DMS53 (cell line): ENCODE results near the gene LRMDA.

Experiments
- DNase-seq: peaks from one replicate; lab custom pipeline; 2025; lab: John Stamatoyannopoulos, UW

The LRMDA gene

GRCh38 chr10:76172020-76172419, 740.6 kb downstream of the LRMDA start:
- DNase-seq, result peak; percentile 7

- DNase-seq, result no peak
Measured at GRCh38 chr10:76175533-76176165, 744.2 kb downstream of the LRMDA start.

- no peak for DNase-seq
Measured at GRCh38 chr10:76176166-76176550, 744.7 kb downstream of the LRMDA start.

GRCh38 chr10:76177936-76178335, 746.5 kb downstream of the LRMDA start:
- no peak for DNase-seq

GRCh38 chr10:76178532-76179292, 747.3 kb downstream of the LRMDA start:
- no peak for DNase-seq

- DNase-seq, result no peak
Measured at GRCh38 chr10:76179806-76180205, 748.4 kb downstream of the LRMDA start.

- no peak for DNase-seq
Measured at GRCh38 chr10:76184647-76185046, 753.2 kb downstream of the LRMDA start.

- DNase-seq, result no peak
Measured at GRCh38 chr10:76185471-76186301, 754.3 kb downstream of the LRMDA start.

- DNase-seq, result no peak
Measured at GRCh38 chr10:76188216-76188615, 756.8 kb downstream of the LRMDA start.

GRCh38 chr10:76190634-76191270, 759.3 kb downstream of the LRMDA start:
- no peak for DNase-seq

- no peak for DNase-seq
Measured at GRCh38 chr10:76191336-76191735, 759.9 kb downstream of the LRMDA start.

GRCh38 chr10:76192151-76192550, 760.7 kb downstream of the LRMDA start:
- no peak for DNase-seq

- DNase-seq, result no peak
Measured at GRCh38 chr10:76192694-76193320, 761.4 kb downstream of the LRMDA start.

- DNase-seq, result peak; percentile 19
Measured at GRCh38 chr10:76195654-76196390, 764.4 kb downstream of the LRMDA start.

- no peak for DNase-seq
Measured at GRCh38 chr10:76197293-76197692, 765.9 kb downstream of the LRMDA start.

- DNase-seq, result no peak
Measured at GRCh38 chr10:76198287-76199035, 767.0 kb downstream of the LRMDA start.

- DNase-seq, result no peak
Measured at GRCh38 chr10:76201962-76202361, 770.5 kb downstream of the LRMDA start.

- DNase-seq, result no peak
Measured at GRCh38 chr10:76202777-76203176, 771.4 kb downstream of the LRMDA start.

- no peak for DNase-seq
Measured at GRCh38 chr10:76205361-76205760, 773.9 kb downstream of the LRMDA start.

GRCh38 chr10:76206797-76207352, 775.5 kb downstream of the LRMDA start:
- no peak for DNase-seq
